Activated T-cell treated with anti-CD3 and anti-CD28 coated beads, Interleukin-2, amount 50 U/mL, for 24 hours (primary cell): ENCODE data around the gene C18orf63.

Experiments
- DNase-seq: peaks from one replicate; pipeline ENCODE4 v3.0.0-alpha.2; 2020
- H3K27ac Mint-ChIP-seq: 2 replicates; pipeline ENCODE4 v1.8.0; 2020; ENCODE audit warnings: mild to moderate bottlenecking, mixed read lengths
- H3K27me3 Mint-ChIP-seq: 2 replicates; pipeline ENCODE4 v1.8.0; 2020; ENCODE audit warnings: mixed read lengths
- H3K36me3 Mint-ChIP-seq: 2 replicates; pipeline ENCODE4 v1.8.0; 2020; ENCODE audit warnings: low read depth, mixed read lengths
- H3K4me1 Mint-ChIP-seq: 2 replicates; pipeline ENCODE4 v1.8.0; 2020; ENCODE audit warnings: low read depth, mixed read lengths
- H3K4me3 Mint-ChIP-seq: 2 replicates; pipeline ENCODE4 v1.8.0; 2020; ENCODE audit warnings: mild to moderate bottlenecking, moderate library complexity, mixed read lengths
- H3K9me3 Mint-ChIP-seq: 2 replicates; pipeline ENCODE4 v1.8.0; 2020; ENCODE audit warnings: mixed read lengths

Gene C18orf63

DNA sequence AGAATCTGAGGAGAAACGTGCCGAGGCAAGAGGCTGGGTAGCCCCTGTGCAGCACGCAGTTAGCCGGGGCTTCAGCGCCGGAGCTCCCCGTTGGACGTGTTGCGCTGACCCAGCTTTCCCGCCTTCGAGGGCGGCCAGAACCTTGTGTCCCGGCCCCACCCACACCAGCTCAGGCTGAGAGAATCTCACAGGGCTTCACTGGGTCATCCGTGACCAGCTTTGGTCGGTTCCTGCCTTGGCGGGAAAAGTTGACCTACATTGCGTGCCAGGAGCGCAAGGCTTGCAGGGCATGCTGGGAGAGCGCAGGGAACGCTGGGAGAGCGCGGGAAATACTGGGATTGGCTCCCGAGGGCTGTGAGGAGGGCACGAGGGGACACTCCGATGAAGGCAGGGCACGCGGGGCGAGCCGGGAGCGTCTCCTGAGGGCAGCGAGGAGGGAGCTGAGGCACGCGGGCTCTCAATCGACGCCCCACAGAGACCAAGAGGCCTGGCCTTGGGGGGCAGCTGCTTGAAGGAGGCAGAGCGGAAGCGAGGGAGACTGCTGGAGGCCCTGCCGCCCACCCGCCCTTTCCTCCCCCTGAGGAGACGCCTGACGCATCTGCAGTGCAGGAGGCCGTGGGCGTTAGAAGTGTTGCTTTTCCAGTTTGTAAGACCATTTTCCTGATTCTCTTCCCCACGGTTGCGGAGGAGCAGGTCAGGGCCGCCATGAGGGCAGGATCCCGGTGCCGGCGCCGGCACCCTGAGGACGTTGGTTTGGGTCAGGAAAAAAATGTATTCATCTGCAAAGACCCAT is at the start of gene C18orf63:
Gene C18orf63, plus strand, starts transcription at position 376 of the 793 bp plus-strand sequence. CDS start 2,027 bp downstream, outside the sequence.
- H3K27ac Mint-ChIP-seq = no peak within 1 kb of the TSS

DNA sequence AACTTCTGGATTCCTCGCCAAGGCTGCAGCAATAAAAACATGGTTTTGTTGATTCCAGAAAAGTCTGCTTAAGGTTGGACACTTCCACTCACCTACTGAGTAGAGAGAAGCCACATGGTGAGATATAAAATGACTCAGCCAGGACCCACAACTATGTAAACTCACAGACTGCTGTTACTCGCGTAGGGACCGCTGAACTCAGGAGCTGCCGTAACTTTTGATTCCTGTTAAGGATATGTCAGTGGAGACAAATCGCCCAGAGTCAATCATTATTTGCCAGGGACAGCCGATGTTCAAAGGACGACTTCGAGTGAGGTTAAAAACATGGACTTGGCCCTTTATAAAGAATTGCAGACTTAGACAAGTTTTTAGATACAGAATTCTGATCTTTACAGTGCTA is 49.5 kb upstream of the C18orf63 start:
- no peak overlapping the region for H3K27ac Mint-ChIP-seq
- peaks cover 19% of the 10 kb centered on the region for H3K36me3 Mint-ChIP-seq
- peaks cover 9% of the 10 kb centered on the region for H3K4me1 Mint-ChIP-seq

More for the DNA sequence above, at the start of gene C18orf63:
- no peaks in the 10 kb centered on the region for H3K4me1 Mint-ChIP-seq
- no peaks in the 10 kb centered on the region for H3K36me3 Mint-ChIP-seq
- no peak for DNase-seq
- H3K9me3 Mint-ChIP-seq = no peaks in the 10 kb centered on the region
- H3K27me3 Mint-ChIP-seq = peaks cover 2% of the 10 kb centered on the region
- H3K4me3 Mint-ChIP-seq = no peak within 1 kb of the TSS

DNA sequence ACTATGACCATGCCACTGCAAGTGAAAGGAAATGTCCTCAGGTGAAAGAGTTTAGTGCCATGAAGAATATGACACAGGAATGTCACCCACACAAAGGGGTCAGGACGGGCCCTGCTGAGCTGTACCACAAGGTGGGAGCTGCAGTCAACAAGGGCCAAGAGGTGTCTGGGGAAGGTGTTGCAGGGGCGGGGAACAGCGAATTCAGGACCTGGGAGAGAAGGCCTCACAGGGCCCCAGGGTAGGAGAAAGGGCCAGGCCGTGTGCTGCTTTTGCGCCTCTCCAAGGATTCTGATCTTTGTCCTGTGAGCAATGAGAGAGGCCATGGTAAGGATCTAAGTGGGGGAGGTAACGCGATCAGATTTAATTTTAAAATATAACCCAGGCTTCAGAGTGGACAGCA is 47.5 kb upstream of the C18orf63 start:
- Mint-ChIP-seq H3K4me3 (no peak overlapping the region), H3K36me3 (peaks cover 4% of the 10 kb centered on the region), H3K27ac (no peak overlapping the region), H3K27me3 (no peaks in the 10 kb centered on the region), H3K4me1 (peaks cover 9% of the 10 kb centered on the region), H3K9me3 (no peaks in the 10 kb centered on the region)
- no peak for DNase-seq

More for the DNA sequence above, 49.5 kb upstream of the C18orf63 start:
- H3K4me3 Mint-ChIP-seq = no peak overlapping the region
- DNase-seq = no peak
- no peaks in the 10 kb centered on the region for H3K9me3 Mint-ChIP-seq
- H3K27me3 Mint-ChIP-seq = no peaks in the 10 kb centered on the region

DNA sequence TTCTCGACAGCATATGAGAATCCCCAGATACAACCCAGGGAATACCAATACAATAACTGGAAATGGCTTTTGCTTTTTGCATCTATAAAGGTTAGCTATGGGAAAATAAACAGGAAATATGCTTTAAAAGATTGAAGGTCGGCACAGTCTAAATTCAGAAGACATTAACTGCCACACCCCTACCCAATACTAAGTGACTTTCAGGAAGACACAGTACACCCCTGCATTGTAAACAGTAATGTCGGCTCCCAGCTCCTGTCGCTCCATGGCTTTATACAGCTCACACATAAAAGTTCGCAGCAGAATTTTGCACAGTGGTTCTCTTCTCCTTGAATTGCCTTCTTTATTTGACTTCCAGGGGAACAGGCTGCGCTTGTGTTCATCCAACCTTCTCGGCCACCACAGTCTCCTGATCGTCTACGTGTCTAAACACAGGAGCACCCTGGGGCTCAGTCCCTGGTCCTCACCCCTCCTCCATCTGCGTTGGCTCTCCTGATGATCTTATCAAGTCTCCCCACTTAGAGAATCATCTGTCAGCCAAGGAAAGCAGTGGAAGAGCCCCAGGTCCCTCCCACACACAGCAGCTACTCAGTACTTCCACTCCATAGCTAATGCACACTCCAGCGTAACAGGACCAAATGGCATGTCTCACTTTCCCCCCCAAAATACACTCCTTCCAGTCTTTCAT is 46.6 kb upstream of the C18orf63 start:
- Mint-ChIP-seq H3K36me3 (peaks cover 1% of the 10 kb centered on the region), H3K9me3 (no peaks in the 10 kb centered on the region), H3K4me3 (no peak overlapping the region), H3K4me1 (peaks cover 9% of the 10 kb centered on the region), H3K27me3 (no peaks in the 10 kb centered on the region), H3K27ac (no peak overlapping the region)
- DNase-seq = no peak

DNA sequence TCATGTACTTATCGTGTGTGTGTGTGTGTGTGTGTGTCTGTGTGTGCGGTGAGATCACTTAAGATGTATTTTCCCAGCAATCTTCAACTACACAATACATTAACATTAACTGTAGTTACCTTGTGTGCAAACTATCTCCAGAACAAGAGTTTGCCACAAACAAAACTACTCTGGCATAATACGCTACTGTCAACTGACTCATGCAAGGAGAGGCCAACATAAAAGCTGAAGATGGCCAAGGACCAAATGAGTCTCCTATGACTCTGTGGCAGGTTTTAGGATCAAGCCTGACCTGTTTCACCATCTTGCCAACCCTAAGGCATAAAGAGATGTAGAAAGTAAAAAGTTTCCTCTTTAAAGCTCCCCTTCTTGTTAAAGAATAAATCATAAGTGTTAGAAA is 44.0 kb upstream of the C18orf63 start:
- Mint-ChIP-seq H3K36me3 (no peaks in the 10 kb centered on the region), H3K4me1 (peaks cover 4% of the 10 kb centered on the region), H3K27me3 (no peaks in the 10 kb centered on the region), H3K27ac (no peak overlapping the region), H3K4me3 (no peak overlapping the region), H3K9me3 (no peaks in the 10 kb centered on the region)
- DNase-seq = no peak

DNA sequence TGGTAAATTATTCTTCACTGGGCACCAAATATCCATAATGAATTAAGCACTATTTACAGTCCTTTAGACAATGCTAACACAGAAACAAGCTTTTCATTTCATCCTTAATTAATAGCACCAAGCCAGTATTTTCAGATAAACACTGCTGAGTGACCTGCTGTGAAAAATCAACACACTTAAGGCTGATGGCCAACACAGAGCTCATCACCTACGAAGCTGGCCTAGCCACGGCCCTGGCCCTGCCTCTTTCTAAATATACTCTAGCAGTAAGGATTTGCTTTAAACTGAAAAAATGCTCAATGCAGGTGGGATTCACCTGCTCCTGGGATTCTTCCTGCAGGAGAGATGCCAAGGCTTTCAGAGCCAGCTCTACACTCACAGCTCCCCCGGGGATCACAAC is 42.2 kb upstream of the C18orf63 start:
- Mint-ChIP-seq H3K27ac (no peak overlapping the region), H3K36me3 (no peaks in the 10 kb centered on the region), H3K9me3 (no peaks in the 10 kb centered on the region), H3K4me1 (peaks cover 4% of the 10 kb centered on the region), H3K4me3 (no peak overlapping the region), H3K27me3 (no peaks in the 10 kb centered on the region)
- DNase-seq = no peak

DNA sequence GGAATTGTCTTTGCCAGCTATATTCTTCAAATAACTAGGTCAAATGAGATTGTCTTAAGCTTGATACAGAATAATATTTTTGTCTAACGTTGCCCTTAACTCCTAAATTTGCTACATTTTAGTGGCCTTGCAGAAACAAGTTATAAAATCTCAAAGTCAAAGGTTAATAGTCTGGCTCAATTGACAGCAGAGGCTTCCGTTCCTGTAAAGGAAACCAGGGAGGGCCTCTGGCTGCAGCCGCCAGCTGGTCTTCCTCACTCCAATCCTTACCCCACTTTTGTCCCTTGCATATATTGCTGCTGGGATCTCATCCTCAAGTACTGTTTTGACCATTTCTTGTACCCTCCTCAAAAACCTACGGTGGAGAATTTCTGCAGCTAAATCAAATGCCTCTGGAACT is 40.9 kb upstream of the C18orf63 start:
- H3K4me3 Mint-ChIP-seq = no peak overlapping the region
- H3K27ac Mint-ChIP-seq = no peak overlapping the region
- no peaks in the 10 kb centered on the region for H3K27me3 Mint-ChIP-seq
- H3K9me3 Mint-ChIP-seq = no peaks in the 10 kb centered on the region
- no peak for DNase-seq
- H3K4me1 Mint-ChIP-seq = no peaks in the 10 kb centered on the region
- H3K36me3 Mint-ChIP-seq = no peaks in the 10 kb centered on the region

DNA sequence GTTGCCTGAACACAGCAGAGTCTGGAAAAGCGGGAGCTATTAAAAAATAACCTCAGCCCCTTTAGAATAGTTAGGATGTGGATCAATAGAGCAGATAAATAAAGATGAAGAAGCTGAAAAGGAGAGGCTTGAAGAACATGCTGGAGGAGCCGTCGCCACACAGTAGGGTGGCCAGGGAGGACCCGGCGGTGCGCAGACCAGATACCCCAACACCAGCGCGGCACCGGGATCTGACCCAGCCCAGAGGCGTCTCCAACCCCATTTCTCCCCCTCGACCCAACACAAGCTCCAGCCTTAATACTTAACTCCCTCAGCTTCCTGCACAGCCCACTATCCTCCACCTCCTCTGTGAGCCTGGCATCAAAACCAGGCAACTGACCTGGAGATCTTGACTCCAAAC is 39.9 kb upstream of the C18orf63 start:
- no peaks in the 10 kb centered on the region for H3K4me1 Mint-ChIP-seq
- H3K27me3 Mint-ChIP-seq = no peaks in the 10 kb centered on the region
- H3K36me3 Mint-ChIP-seq = no peaks in the 10 kb centered on the region
- H3K27ac Mint-ChIP-seq = no peak overlapping the region
- no peaks in the 10 kb centered on the region for H3K9me3 Mint-ChIP-seq
- H3K4me3 Mint-ChIP-seq = no peak overlapping the region
- DNase-seq = no peak

DNA sequence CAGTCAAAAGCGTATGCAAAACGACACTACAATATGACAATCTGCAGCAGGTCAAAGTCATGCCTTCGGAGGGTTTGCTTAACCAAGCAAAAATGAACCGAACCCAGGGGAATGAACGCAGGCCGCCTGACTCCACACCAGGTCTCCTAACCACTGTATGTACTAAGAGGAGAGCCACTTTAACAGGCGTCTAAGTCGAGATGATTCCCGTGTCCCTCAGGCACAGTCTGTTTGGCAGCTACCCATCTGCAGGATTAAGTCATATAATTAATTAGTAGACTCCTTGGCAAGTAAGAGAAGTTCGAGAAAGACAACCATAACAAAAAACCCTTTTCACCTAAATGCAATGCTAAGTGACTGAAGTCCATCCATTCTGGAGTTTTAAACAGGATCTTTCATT is 39.0 kb upstream of the C18orf63 start:
- DNase-seq = no peak
- no peaks in the 10 kb centered on the region for H3K27me3 Mint-ChIP-seq
- H3K27ac Mint-ChIP-seq = no peak overlapping the region
- no peaks in the 10 kb centered on the region for H3K9me3 Mint-ChIP-seq
- H3K36me3 Mint-ChIP-seq = no peaks in the 10 kb centered on the region
- no peak overlapping the region for H3K4me3 Mint-ChIP-seq
- peaks cover 5% of the 10 kb centered on the region for H3K4me1 Mint-ChIP-seq

DNA sequence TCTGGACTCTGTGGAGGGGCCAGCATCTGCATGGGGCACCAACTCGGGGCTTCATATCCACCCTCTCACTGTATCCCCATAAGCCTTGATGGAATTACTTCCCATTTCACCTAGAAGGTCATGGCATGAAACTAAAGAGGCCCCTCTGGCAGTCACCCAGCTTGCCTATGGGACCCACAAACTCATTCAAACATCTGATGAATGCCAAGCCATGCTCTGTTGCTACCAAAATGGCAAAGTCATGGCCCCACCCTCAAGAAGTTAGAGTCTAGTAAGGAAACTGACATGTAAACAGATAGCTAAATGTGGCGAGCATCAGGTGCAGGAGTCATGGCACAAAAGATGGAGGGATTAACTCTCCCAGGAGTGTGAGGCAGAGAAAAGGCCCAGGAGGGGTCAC is 38.3 kb upstream of the C18orf63 start:
- H3K4me3 Mint-ChIP-seq = no peak overlapping the region
- no peaks in the 10 kb centered on the region for H3K36me3 Mint-ChIP-seq
- no peaks in the 10 kb centered on the region for H3K27me3 Mint-ChIP-seq
- H3K9me3 Mint-ChIP-seq = no peaks in the 10 kb centered on the region
- H3K4me1 Mint-ChIP-seq = peaks cover 11% of the 10 kb centered on the region
- DNase-seq = no peak
- H3K27ac Mint-ChIP-seq = no peak overlapping the region

DNA sequence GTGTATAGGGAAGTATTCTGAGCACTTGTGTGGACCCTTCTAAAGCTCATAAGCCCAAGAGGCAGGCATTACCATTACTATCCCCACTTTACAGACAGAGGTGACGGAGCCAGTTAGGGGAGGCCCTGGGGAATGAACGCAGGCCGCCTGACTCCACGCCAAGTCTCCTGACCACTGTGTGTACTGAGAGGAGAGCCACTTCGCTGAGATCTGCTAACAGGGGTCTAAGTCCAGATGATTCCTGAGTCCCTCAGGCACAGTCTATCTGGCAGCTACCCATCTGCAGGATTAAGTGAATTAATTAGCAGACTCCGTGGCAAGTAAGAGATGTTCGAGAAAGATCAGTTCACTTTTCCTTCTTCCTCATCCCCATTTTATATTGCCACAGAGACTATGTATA is 37.6 kb upstream of the C18orf63 start:
- no peak overlapping the region for H3K27ac Mint-ChIP-seq
- no peaks in the 10 kb centered on the region for H3K36me3 Mint-ChIP-seq
- H3K9me3 Mint-ChIP-seq = no peaks in the 10 kb centered on the region
- DNase-seq = no peak
- no peak overlapping the region for H3K4me3 Mint-ChIP-seq
- H3K4me1 Mint-ChIP-seq = peaks cover 19% of the 10 kb centered on the region
- H3K27me3 Mint-ChIP-seq = no peaks in the 10 kb centered on the region

DNA sequence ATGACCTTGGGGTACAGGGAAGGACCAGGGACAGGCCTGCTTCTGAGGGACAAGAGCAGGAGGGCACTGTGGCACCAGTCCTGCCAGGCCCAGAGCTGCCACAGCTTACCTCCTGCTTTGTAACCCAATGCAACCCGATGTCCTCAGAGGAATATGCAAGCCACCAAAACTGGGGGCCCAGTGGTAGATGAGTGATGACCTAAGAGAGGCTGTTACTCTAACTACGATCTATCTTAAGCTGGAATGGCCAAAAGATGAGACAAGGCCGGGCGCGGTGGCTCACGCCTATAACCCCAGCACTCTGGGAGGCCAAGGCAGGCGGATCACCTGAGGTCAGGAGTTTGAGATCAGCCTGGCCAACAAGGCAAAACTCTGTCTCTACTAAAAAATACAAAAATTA is 36.7 kb upstream of the C18orf63 start:
- no peak overlapping the region for H3K27ac Mint-ChIP-seq
- H3K27me3 Mint-ChIP-seq = no peaks in the 10 kb centered on the region
- H3K9me3 Mint-ChIP-seq = no peaks in the 10 kb centered on the region
- H3K4me3 Mint-ChIP-seq = no peak overlapping the region
- H3K4me1 Mint-ChIP-seq = peaks cover 26% of the 10 kb centered on the region
- no peaks in the 10 kb centered on the region for H3K36me3 Mint-ChIP-seq
- DNase-seq = no peak

DNA sequence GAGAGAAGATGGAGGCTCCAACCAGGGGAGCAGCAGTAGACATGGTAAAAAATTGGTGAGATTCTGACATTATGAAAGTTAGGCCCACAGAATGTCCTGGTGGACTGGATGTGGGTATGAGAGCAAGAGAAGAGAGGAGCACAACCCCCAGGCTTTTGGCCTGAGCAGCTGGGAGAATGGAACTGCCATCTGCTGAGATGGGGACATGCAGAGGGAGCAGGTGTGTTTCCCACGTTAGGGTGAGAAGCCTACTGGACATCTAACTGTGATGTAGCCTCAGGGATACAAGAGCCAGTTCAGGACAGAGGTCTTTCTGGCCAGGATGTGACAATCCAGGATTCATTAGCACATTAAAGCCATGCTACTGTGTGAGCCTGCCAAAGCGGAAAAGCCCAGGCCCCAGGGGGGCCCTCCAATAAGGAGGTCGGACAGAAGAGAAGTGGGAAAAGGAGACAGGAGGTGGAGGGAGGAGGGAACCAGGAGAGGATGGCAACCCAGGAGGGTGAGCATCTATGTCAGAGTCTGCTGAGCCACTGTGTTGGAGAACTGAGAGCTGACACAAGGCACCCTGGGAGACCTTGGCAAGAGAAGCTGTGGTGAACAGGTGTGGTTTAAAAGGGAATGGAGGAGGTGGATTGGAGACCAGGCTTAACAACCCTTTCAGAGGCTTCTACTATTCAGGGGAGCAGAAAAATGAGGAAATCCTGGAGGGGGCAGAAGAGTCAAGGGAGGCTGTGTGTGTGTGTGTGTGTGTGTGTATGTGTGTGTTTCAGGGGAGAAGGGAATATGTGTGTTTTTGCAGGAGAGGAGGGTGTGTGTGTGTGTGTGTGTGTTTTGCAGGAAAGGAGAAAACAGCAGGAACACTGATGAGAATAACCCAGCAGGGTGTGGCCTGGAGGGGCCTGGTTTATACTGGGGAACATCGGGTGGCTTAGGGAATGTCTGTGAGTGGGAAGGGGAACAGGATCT is 34.3 kb upstream of the C18orf63 start:
- H3K27ac Mint-ChIP-seq = no peak overlapping the region
- H3K36me3 Mint-ChIP-seq = no peaks in the 10 kb centered on the region

DNA sequence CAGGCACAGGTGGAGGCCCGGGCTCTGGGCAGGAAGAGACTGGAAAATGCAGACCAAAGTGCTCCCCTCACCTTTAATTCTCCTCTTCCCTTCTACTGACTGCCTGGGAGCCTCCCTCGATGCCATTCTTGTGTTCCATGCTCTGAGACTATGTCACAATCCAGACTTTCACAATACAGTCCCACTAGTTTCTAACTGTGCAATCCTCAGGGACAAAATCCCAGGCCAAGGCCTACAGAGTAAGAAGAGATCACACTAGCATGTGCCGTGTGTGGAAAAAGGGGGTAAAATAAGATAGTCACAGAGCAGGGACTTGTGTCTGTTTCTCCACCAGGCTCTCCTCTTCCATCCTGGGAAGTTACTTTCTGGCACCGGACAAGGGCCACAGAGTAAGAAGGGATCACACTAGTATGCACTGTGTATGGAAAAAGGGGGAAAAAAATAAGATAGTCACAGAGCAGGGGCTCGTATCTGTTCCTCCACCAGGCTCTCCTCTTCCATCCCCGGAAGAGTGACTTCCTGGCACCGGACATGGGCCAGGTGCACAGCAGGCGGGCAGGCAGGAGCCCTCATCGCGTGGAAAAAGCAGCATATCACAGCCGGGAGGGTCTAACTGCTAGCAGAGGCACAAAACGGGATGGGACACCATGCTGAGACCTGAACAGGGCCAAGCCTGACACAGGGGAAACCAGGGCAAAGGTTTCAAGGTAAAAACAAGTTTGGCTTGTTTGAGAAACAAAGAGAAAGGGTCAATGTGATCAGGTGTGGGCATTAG is 33.5 kb upstream of the C18orf63 start:
- Mint-ChIP-seq H3K9me3 (no peaks in the 10 kb centered on the region), H3K4me3 (no peak overlapping the region), H3K4me1 (peaks cover 28% of the 10 kb centered on the region), H3K27ac (peak overlapping the region; percentile 31), H3K27me3 (no peaks in the 10 kb centered on the region), H3K36me3 (no peaks in the 10 kb centered on the region)
- no peak for DNase-seq

More for the DNA sequence above, 34.3 kb upstream of the C18orf63 start:
- Mint-ChIP-seq H3K4me3 (no peak overlapping the region), H3K27me3 (no peaks in the 10 kb centered on the region), H3K4me1 (peaks cover 26% of the 10 kb centered on the region), H3K9me3 (no peaks in the 10 kb centered on the region)
- no peak for DNase-seq
